HEK293T (cell line): ENCODE results near the gene BID.
"Not testable (repeated sequence)": the region's sequence is repeated elsewhere in the genome, so short reads cannot be mapped to it uniquely, and the experiment has no call there.

Source experiments
- CTCF ChIA-PET: fragments of 350-600 bp; formaldehyde crosslinking; extraction: SDS; loops from one replicate; lab custom pipeline; 2021; ENCODE audit warnings: antibody characterized with exemption, inconsistent platforms; lab: Yijun Ruan, JAX
- POLR2A ChIA-PET: fragments of 350-600 bp; formaldehyde crosslinking; extraction: SDS; loops from one replicate; lab custom pipeline; 2020; ENCODE audit warnings: antibody characterized with exemption, inconsistent platforms; lab: Yijun Ruan, JAX
- DNase-seq: peaks from one replicate; pipeline ENCODE4 v3.0.0; 2012; ENCODE audit warnings: mixed read lengths; ENCODE audit errors: extremely low spot score
- ARNT ChIP-seq: fragments of 450-650 bp; IDR thresholded peaks from 2 replicates; pipeline ENCODE4 v1.6.1; 2017; ENCODE audit warnings: mild to moderate bottlenecking
- BHLHE40 ChIP-seq: fragments of 450-650 bp; IDR thresholded peaks from 2 replicates; pipeline ENCODE4 v1.6.1; 2016; ENCODE audit warnings: mild to moderate bottlenecking, moderate library complexity, borderline replicate concordance
- CTBP1 ChIP-seq: fragments of 450-650 bp; IDR thresholded peaks from 2 replicates; pipeline ENCODE4 v1.6.1; 2016; ENCODE audit warnings: borderline replicate concordance
- ELF4 ChIP-seq: fragments of 450-650 bp; IDR thresholded peaks from 2 replicates; pipeline ENCODE4 v1.6.1; 2017; ENCODE audit warnings: antibody characterized with exemption
- FOXA1 ChIP-seq: fragments of 450-650 bp; IDR thresholded peaks from 2 replicates; pipeline ENCODE4 v1.6.1; 2016; ENCODE audit warnings: mild to moderate bottlenecking
- FOXK2 ChIP-seq: fragments of 450-650 bp; IDR thresholded peaks from 2 replicates; pipeline ENCODE4 v1.6.1; 2016; ENCODE audit warnings: mild to moderate bottlenecking
- FOXM1 ChIP-seq: fragments of 450-650 bp; IDR thresholded peaks from 2 replicates; pipeline ENCODE4 v1.6.1; 2017; ENCODE audit warnings: mild to moderate bottlenecking, borderline replicate concordance
- HDGF ChIP-seq: fragments of 450-650 bp; IDR thresholded peaks from 2 replicates; pipeline ENCODE4 v1.6.1; 2017; ENCODE audit warnings: antibody characterized with exemption, borderline replicate concordance
- L3MBTL2 ChIP-seq: fragments of 450-650 bp; conservative IDR thresholded peaks from 2 replicates; pipeline ENCODE4 v1.6.1; 2016; ENCODE audit warnings: mild to moderate bottlenecking
- LEF1 ChIP-seq: fragments of 450-650 bp; IDR thresholded peaks from 2 replicates; pipeline ENCODE4 v1.6.1; 2017; ENCODE audit warnings: mild to moderate bottlenecking, borderline replicate concordance
- NFRKB ChIP-seq: fragments of 450-650 bp; IDR thresholded peaks from 2 replicates; pipeline ENCODE4 v1.6.1; 2016; ENCODE audit warnings: mild to moderate bottlenecking, moderate library complexity
- PKNOX1 ChIP-seq: fragments of 450-650 bp; IDR thresholded peaks from 2 replicates; pipeline ENCODE4 v1.6.1; 2016
- SP1 ChIP-seq: fragments of 450-650 bp; IDR thresholded peaks from 2 replicates; pipeline ENCODE4 v1.6.1; 2017
- SUZ12 ChIP-seq: fragments of 450-650 bp; IDR thresholded peaks from 2 replicates; pipeline ENCODE4 v1.6.1; 2016; ENCODE audit warnings: mild to moderate bottlenecking
- TARDBP ChIP-seq: fragments of 450-650 bp; IDR thresholded peaks from 2 replicates; pipeline ENCODE4 v1.6.1; 2016
- ZNF384 ChIP-seq: fragments of 450-650 bp; IDR thresholded peaks from 2 replicates; pipeline ENCODE4 v1.6.1; 2016

BID gene

GRCh38 chr22:17703811-17704210 lies 70.5 kb downstream of the BID start:
- ChIA-PET POLR2A (no interaction called here), CTCF (no interaction called here)
- no peak for DNase-seq
- TF ChIP-seq PKNOX1 = no peak
- TF ChIP-seq L3MBTL2 = no peak

- ChIA-PET CTCF (no interaction called here), POLR2A (no interaction called here)
- TF ChIP-seq FOXA1 (no peak), ZNF384 (no peak), NFRKB (no peak), LEF1 (no peak), BHLHE40 (no peak), ARNT (no peak), L3MBTL2 (no peak), CTBP1 (no peak), SUZ12 (no peak), HDGF (no peak), PKNOX1 (no peak)
- DNase-seq = no peak
These were observed 73.5 kb downstream of the BID start for GRCh38 chr22:17700778-17701177.

- TF ChIP-seq TARDBP (no peak), BHLHE40 (no peak), PKNOX1 (no peak), HDGF (no peak), FOXA1 (no peak), L3MBTL2 (no peak), NFRKB (no peak), SP1 (no peak), ZNF384 (no peak), ARNT (no peak), SUZ12 (no peak)
- no peak for DNase-seq
- POLR2A ChIA-PET = no interaction called here
- CTCF ChIA-PET = no interaction called here
These were observed 74.5 kb downstream of the BID start for GRCh38 chr22:17699696-17700340.

- POLR2A ChIA-PET = no interaction called here
- CTCF ChIA-PET = no interaction called here
- TF ChIP-seq CTBP1 = no peak
- no peak for TF ChIP-seq TARDBP
- TF ChIP-seq ELF4 = no peak
- no peak for TF ChIP-seq LEF1
- no peak for TF ChIP-seq L3MBTL2
- no peak for TF ChIP-seq BHLHE40
- no peak for TF ChIP-seq FOXK2
- no peak for TF ChIP-seq SP1
- TF ChIP-seq NFRKB = no peak
- no peak for TF ChIP-seq FOXM1
- TF ChIP-seq HDGF = no peak
- no peak for DNase-seq
These were observed 75.3 kb downstream of the BID start for GRCh38 chr22:17698948-17699347.

- POLR2A ChIA-PET, DNase-seq, CTCF ChIA-PET: not testable (repeated sequence)
These were observed 76.0 kb downstream of the BID start for GRCh38 chr22:17698276-17698675.

GRCh38 chr22:17697196-17697595 lies 77.1 kb downstream of the BID start:
- DNase-seq, POLR2A ChIA-PET, CTCF ChIA-PET: not testable (repeated sequence)

- no peak for DNase-seq
- TF ChIP-seq SP1 = no peak
- TF ChIP-seq ELF4 = no peak
- no peak for TF ChIP-seq ZNF384
- POLR2A ChIA-PET = no interaction called here
- CTCF ChIA-PET = no interaction called here
These were observed 78.3 kb downstream of the BID start for GRCh38 chr22:17695986-17696385.

- DNase-seq = no peak
- TF ChIP-seq LEF1 (no peak), FOXK2 (no peak), SUZ12 (no peak), FOXA1 (no peak), PKNOX1 (no peak), TARDBP (no peak)
- POLR2A ChIA-PET = no interaction called here
- CTCF ChIA-PET = no interaction called here
These were observed 79.5 kb downstream of the BID start for GRCh38 chr22:17694752-17695151.
